ENCODE results near the gene ADARB1.

- no peak for TF ChIP-seq CTCF (IDR thresholded peaks at IDR 0.05; ENCODE audit: insufficient read depth, low read length, poor library complexity, severe bottlenecking)
- no peak for TF ChIP-seq EZH2phosphoT487 (conservative IDR thresholded peaks at IDR 0.05; ENCODE audit: low read length)
These were observed 122.2 kb downstream of the ADARB1 start for GRCh38 chr21:45196620-45197019.

Data from SU-DHL-6 (cell line).